Astrocyte (in vitro differentiated cells and primary cell): ENCODE results near the gene SNX8. TPM values are rescaled to one million over a fixed set of nuclear protein-coding genes. Genes with fewer than 3 reads are reported as not detected.

Experiments
- DNase-seq: peaks from one replicate; pipeline ENCODE4 v3.0.0-alpha.2; 2010; ENCODE audit warnings: low read depth
- FAIRE-seq: peaks from 2 replicates; lab custom pipeline; 2011; peaks lifted over from hg19 to GRCh38; lab: Jason Lieb, UNC
- H2AFZ ChIP-seq: 2 replicates; pipeline ENCODE4 v1.6.0; 2012; ENCODE audit warnings: low read depth, low read length, inconsistent platforms
- H3K27ac ChIP-seq: 2 replicates; pipeline ENCODE4 v1.5.1; 2011; ENCODE audit warnings: low read depth, low read length, inconsistent platforms
- H3K27me3 ChIP-seq: 2 replicates; pipeline ENCODE4 v1.6.0; 2011; ENCODE audit warnings: low read length, inconsistent platforms; ENCODE audit not compliant: insufficient read depth
- H3K36me3 ChIP-seq: 2 replicates; pipeline ENCODE4 v1.5.1; 2011; ENCODE audit warnings: low read length, inconsistent platforms; ENCODE audit not compliant: insufficient read depth
- H3K4me1 ChIP-seq: 2 replicates; pipeline ENCODE4 v1.5.1; 2011; ENCODE audit warnings: low read length, inconsistent platforms; ENCODE audit not compliant: insufficient read depth
- H3K4me2 ChIP-seq: 2 replicates; pipeline ENCODE4 v1.6.0; 2012; ENCODE audit warnings: low read length, inconsistent platforms
- H3K4me3 ChIP-seq: 2 replicates; pipeline ENCODE4 v1.5.1; 2011; ENCODE audit warnings: low read depth, mild to moderate bottlenecking, low read length, inconsistent platforms; ENCODE audit not compliant: insufficient read depth
- H3K79me2 ChIP-seq: 2 replicates; pipeline ENCODE4 v1.6.0; 2012; ENCODE audit warnings: mild to moderate bottlenecking, low read length, inconsistent platforms; ENCODE audit not compliant: insufficient read depth
- H3K9ac ChIP-seq: 2 replicates; pipeline ENCODE4 v1.6.0; 2012; ENCODE audit warnings: mild to moderate bottlenecking, low read length, inconsistent platforms
- H3K9me3 ChIP-seq: 2 replicates; pipeline ENCODE4 v1.5.1; 2012; ENCODE audit warnings: low read depth, mild to moderate bottlenecking, low read length, inconsistent platforms; ENCODE audit not compliant: insufficient read depth
- H4K20me1 ChIP-seq: 2 replicates; pipeline ENCODE4 v1.6.0; 2012; ENCODE audit warnings: low read length, inconsistent platforms; ENCODE audit not compliant: insufficient read depth
- H3K27ac Mint-ChIP-seq: one replicate; pipeline ENCODE4 v1.8.0; 2021; ENCODE audit warnings: mild to moderate bottlenecking, mixed read lengths; ENCODE audit not compliant: unreplicated experiment
- H3K27me3 Mint-ChIP-seq: one replicate; pipeline ENCODE4 v1.8.0; 2021; ENCODE audit warnings: low read depth, mixed read lengths; ENCODE audit not compliant: unreplicated experiment
- H3K36me3 Mint-ChIP-seq: one replicate; pipeline ENCODE4 v1.8.0; 2021; ENCODE audit warnings: low read depth, mixed read lengths; ENCODE audit not compliant: unreplicated experiment
- H3K4me1 Mint-ChIP-seq: one replicate; pipeline ENCODE4 v1.8.0; 2021; ENCODE audit warnings: low read depth, mixed read lengths; ENCODE audit not compliant: unreplicated experiment
- H3K4me3 Mint-ChIP-seq: one replicate; pipeline ENCODE4 v1.8.0; 2021; ENCODE audit warnings: mild to moderate bottlenecking, moderate library complexity, mixed read lengths; ENCODE audit not compliant: unreplicated experiment
- H3K9me3 Mint-ChIP-seq: one replicate; pipeline ENCODE4 v1.8.0; 2021; ENCODE audit warnings: mild to moderate bottlenecking, mixed read lengths; ENCODE audit not compliant: unreplicated experiment
- CTCF ChIP-seq: IDR thresholded peaks from 2 replicates; pipeline ENCODE4 v1.5.1; 2011; ENCODE audit warnings: low read depth, mild to moderate bottlenecking, inconsistent platforms, low read length, moderate library complexity; ENCODE audit not compliant: insufficient read depth
- EZH2 ChIP-seq: IDR thresholded peaks from 2 replicates; pipeline ENCODE4 v1.6.1; 2012; ENCODE audit warnings: mild to moderate bottlenecking, low read length, inconsistent platforms; ENCODE audit not compliant: insufficient read depth
- total RNA-seq: library from RNA; stranded (reverse); gene quantifications from 2 replicates; pipeline ENCODE4 v1.2.1, GENCODE V29; 2021

Gene SNX8
- total RNA-seq, 1 donor from 2014 or later, result 28.9 TPM

DNA sequence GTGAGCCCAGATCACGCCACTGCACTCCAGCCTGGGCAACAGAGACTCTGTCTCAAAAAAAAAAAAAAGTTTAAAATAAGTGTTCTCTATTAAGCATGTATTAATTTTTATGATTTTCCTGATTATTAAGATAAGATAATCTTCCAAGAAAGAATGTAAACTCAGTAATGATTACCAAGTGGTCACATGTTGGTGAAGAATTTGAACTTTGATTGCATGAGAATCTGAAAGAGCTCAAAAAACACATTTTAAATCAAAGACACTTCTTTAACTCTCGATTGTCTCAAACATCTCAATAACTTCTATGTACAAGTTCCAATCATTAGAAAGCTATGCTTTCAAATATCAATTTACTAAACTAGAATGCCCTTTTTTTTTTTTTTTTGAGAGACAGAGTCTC, 33.8 kb downstream of the SNX8 start:
- H3K36me3 Mint-ChIP-seq, result peaks cover 3% of the 10 kb centered on the region
- H3K4me1 Mint-ChIP-seq, result peaks cover 10% of the 10 kb centered on the region
- H3K27me3 Mint-ChIP-seq, result no peaks in the 10 kb centered on the region
- H3K9me3 Mint-ChIP-seq, result no peaks in the 10 kb centered on the region
- FAIRE-seq, result no peak
- Histone ChIP-seq H3K4me3 (no peak overlapping the region), H3K4me2 (no peak overlapping the region), H3K36me3 (no peaks in the 10 kb centered on the region), H2AFZ (no peak overlapping the region), H3K27me3 (no peaks in the 10 kb centered on the region), H4K20me1 (peaks cover 51% of the 10 kb centered on the region), H3K4me1 (peaks cover 7% of the 10 kb centered on the region), H3K27ac (no peak overlapping the region), H3K79me2 (peaks cover 27% of the 10 kb centered on the region), H3K9me3 (no peaks in the 10 kb centered on the region), H3K9ac (no peak overlapping the region)
- no peak for DNase-seq
- TF ChIP-seq CTCF (no peak), EZH2 (no peak)
- H3K4me3 Mint-ChIP-seq, result no peak overlapping the region
- H3K27ac Mint-ChIP-seq, result no peak overlapping the region

GRCh38 chr7:2279896-2280295, 34.3 kb downstream of the SNX8 start:
- H3K4me3 Mint-ChIP-seq, result no peak overlapping the region

More at GRCh38 chr7:2279896-2280295, 34.3 kb downstream of the SNX8 start:
- Mint-ChIP-seq H3K4me1 (peaks cover 10% of the 10 kb centered on the region), H3K27me3 (no peaks in the 10 kb centered on the region), H3K27ac (no peak overlapping the region), H3K36me3 (peaks cover 3% of the 10 kb centered on the region), H3K9me3 (no peaks in the 10 kb centered on the region)
- Histone ChIP-seq H4K20me1 (peaks cover 50% of the 10 kb centered on the region), H3K79me2 (peaks cover 27% of the 10 kb centered on the region), H3K27ac (no peak overlapping the region), H3K9me3 (no peaks in the 10 kb centered on the region), H3K4me2 (no peak overlapping the region), H3K4me1 (peaks cover 7% of the 10 kb centered on the region), H3K4me3 (no peak overlapping the region), H2AFZ (no peak overlapping the region), H3K9ac (no peak overlapping the region), H3K27me3 (no peaks in the 10 kb centered on the region), H3K36me3 (no peaks in the 10 kb centered on the region)
- DNase-seq, result no peak
- FAIRE-seq, result no peak
- TF ChIP-seq CTCF (no peak), EZH2 (no peak)
